ENCODE measurements around the gene CAP1. TPM values are rescaled to one million over a fixed set of nuclear protein-coding genes. Genes with fewer than 3 reads are reported as not detected.

The CAP1 gene
- total RNA-seq, 4 donors from 2014 or later = 412 to 468 (median 442) TPM

DNA sequence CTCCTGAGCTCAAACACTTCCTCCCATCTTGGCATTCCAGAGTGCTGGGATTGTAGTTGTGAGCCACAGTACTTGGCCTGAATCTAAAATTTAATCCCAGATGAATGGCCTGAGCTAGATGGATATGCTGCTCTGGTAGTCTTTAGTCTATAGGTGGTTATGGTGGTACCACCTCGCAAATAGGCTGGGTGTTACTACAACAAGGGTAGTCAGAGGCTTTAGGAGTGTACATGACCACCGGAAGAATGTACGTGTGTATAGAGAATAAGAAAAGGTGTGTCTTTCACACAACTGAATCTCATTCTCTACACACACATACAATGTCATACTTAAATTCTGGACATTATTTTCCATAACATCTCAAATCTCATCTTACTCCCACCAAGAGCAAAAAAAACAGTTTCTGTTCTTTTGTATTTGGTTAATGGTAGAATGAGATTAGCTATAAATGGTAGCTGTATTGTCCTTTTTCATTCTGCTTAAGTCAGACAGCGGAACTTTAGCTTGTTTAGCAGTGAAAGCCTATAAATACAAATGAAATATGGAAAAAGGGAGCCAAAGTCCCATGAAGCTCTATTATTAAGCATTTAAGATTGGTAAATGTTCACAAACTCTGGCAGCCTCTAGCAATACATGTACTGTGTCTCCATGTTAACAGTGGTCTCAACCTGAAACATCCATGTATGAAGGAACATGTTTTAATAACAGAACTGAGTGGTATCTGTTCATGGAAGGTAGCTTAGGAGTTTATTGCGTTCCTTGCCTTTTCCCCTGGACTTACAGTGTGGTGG, 16.2 kb downstream of the CAP1 start:
- no peaks in the 10 kb centered on the region for H3K9me3 ChIP-seq
- no peaks in the 10 kb centered on the region for H3K27me3 ChIP-seq
- peaks cover 80 to 99% (median 94%) of the 10 kb centered on the region in 4 donors for H3K4me1 ChIP-seq
- TF ChIP-seq, protein P1, sequence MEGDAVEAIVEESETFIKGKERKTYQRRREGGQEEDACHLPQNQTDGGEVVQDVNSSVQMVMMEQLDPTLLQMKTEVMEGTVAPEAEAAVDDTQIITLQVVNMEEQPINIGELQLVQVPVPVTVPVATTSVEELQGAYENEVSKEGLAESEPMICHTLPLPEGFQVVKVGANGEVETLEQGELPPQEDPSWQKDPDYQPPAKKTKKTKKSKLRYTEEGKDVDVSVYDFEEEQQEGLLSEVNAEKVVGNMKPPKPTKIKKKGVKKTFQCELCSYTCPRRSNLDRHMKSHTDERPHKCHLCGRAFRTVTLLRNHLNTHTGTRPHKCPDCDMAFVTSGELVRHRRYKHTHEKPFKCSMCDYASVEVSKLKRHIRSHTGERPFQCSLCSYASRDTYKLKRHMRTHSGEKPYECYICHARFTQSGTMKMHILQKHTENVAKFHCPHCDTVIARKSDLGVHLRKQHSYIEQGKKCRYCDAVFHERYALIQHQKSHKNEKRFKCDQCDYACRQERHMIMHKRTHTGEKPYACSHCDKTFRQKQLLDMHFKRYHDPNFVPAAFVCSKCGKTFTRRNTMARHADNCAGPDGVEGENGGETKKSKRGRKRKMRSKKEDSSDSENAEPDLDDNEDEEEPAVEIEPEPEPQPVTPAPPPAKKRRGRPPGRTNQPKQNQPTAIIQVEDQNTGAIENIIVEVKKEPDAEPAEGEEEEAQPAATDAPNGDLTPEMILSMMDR (IDR thresholded peaks at IDR 0.05) = no peak
- TF ChIP-seq POLR2A (IDR thresholded peaks at IDR 0.05; ENCODE audit: low read depth) = no peak
- TF ChIP-seq EP300 (IDR thresholded peaks at IDR 0.05) = no peak
- TF ChIP-seq POLR2AphosphoS5 (IDR thresholded peaks at IDR 0.05) = no peak
- WGBS = 82% methylated on average over 5 of the region's 5 CpGs
- H3K36me3 ChIP-seq = peaks cover 13 to 33% (median 23%) of the 10 kb centered on the region in 4 donors
- H3K4me3 ChIP-seq = no peak overlapping the region
- H3K27ac ChIP-seq (replicated peaks in 1 of 4) = peak overlapping the region in 2 of 4 donors; percentile 16 to 98
- intact Hi-C loops (cut with DNase I) = no loop called here
- DNase-seq (ENCODE audit: extremely low spot score) = no peak

DNA sequence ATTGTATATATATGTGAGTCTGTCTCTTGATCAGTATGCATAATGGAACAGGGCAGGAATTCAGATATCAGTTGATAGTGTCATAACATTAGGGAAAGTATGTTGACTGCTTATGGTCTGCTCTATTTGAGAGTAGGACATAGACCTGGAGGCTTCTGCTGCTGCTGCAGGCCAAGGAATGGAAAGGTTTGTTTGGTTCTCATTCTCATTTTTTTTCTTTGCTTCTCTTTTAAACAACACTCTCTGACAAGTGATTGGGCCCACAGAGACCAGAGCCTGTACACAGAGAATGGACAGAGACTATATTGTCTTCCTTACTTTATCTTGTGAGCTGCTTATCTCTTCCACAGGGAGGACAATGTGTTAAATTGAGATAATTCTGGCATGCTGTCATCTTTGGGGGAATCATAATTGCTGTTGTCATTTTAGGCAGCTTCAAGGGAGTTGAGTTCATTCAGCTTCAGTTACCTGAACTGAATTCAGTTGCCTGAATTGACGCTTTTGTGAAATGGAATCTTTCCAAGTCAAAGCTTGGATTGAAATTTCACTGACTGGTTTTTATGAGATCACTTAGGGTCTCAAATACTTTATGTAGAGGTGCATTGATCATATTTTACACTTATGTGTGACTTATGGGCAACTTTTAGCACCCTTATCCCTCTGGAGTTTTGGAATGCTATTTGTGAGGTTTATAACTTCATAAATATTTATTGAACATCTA, 16.9 kb downstream of the CAP1 start:
- no peak overlapping the region for H3K4me3 ChIP-seq
- H3K27ac ChIP-seq (replicated peaks in 1 of 4) = peak overlapping the region in 3 of 4 donors; percentile 9 to 98 (median 44)
- H3K36me3 ChIP-seq = peaks cover 20 to 41% (median 31%) of the 10 kb centered on the region in 4 donors
- intact Hi-C loops (cut with DNase I) = no loop called here
- no peaks in the 10 kb centered on the region for H3K27me3 ChIP-seq
- H3K4me1 ChIP-seq = peaks cover 77 to 92% (median 86%) of the 10 kb centered on the region in 4 donors
- TF ChIP-seq POLR2AphosphoS5 (IDR thresholded peaks at IDR 0.05) = no peak
- WGBS = 53% methylated on average over 1 of the region's 1 CpG
- DNase-seq (ENCODE audit: extremely low spot score) = no peak
- H3K9me3 ChIP-seq = no peaks in the 10 kb centered on the region

DNA sequence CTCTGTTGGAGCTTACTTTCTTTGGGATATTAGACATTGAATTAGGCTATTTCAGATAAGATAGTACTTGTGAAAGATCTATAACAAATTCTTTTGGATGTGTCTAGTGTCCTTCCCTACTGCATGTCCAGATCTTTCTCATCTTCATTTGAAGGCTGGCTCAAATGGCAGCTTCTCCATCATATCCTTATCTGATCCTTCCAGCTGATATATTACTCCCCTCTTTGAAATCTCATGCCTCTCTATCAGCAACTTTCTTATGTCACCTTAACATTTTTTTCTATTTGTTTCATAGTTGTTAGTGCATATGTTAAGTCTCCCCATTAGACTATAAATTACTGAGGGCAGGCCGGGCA, 17.5 kb downstream of the CAP1 start:
- DNase-seq (ENCODE audit: extremely low spot score) = no peak
- WGBS = 71% methylated on average over 1 of the region's 1 CpG
- peaks cover 26 to 47% (median 37%) of the 10 kb centered on the region in 4 donors for H3K36me3 ChIP-seq

DNA sequence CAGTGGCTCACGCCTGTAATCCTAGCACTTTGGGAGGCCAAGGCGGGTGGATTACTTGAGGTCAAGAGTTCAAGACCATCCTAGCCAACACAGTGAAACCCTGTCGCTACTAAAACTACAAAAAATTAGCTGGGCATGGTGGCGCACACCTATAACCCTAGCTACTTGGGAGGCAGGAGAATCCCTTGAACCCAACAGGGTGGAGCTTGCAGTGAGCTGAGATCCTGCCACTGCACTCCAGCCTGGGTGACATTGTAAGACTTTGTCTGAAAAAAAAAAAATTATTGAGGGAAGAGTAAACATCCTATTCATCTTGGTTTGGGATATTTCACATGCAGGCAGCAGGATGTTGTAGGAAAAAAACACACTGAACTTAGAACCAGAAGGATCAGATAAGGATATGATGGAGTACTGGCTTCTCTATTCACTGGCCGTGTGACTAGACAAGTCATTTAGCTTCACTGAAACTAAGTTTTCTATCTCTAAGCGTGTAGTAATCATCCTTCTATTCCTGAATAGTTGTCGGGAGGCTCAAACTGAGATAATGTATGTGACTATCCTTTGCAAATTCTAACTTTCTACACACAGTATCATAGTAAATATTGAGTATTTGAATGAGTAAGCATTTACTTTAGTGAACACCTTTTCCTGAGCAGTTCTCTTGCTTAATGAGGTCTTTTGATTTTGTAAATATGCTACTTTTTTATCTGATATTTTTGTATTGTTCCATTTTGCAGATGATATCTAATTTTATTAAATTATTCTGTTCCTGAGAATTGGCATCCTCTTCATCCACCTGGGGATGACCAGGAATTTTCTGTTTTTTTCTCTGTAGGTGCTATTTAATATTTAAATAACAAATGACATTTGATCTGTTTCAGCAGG, 18.2 kb downstream of the CAP1 start:
- intact Hi-C loops (cut with DNase I) = no loop called here
- H3K27ac ChIP-seq (replicated peaks in 1 of 4) = peak overlapping the region; percentile 40 to 98 (median 50)

More for the DNA sequence above, 17.5 kb downstream of the CAP1 start:
- Histone ChIP-seq H3K9me3 (no peaks in the 10 kb centered on the region), H3K4me3 (no peak overlapping the region), H3K27ac (replicated peaks in 1 of 4) (peak overlapping the region; percentile 9 to 98 (median 46)), H3K4me1 (peaks cover 71 to 86% (median 81%) of the 10 kb centered on the region in 4 donors), H3K27me3 (no peaks in the 10 kb centered on the region)
- TF ChIP-seq POLR2AphosphoS5 (IDR thresholded peaks at IDR 0.05) = no peak
- no peak for TF ChIP-seq POLR2A (IDR thresholded peaks at IDR 0.05; ENCODE audit: low read depth)
- no peak for TF ChIP-seq EP300 (IDR thresholded peaks at IDR 0.05)
- TF ChIP-seq, protein P1 (IDR thresholded peaks at IDR 0.05) = no peak
- intact Hi-C loops (cut with DNase I) = no loop called here

More for the DNA sequence above, 18.2 kb downstream of the CAP1 start:
- 86% methylated on average over 7 of the region's 7 CpGs for WGBS
- H3K4me1 ChIP-seq = peaks cover 65 to 80% (median 78%) of the 10 kb centered on the region in 4 donors
- TF ChIP-seq, protein P1 (IDR thresholded peaks at IDR 0.05) = no peak
- DNase-seq (ENCODE audit: extremely low spot score) = no peak
- no peaks in the 10 kb centered on the region for H3K9me3 ChIP-seq
- no peaks in the 10 kb centered on the region for H3K27me3 ChIP-seq
- H3K36me3 ChIP-seq = peaks cover 33 to 53% (median 43%) of the 10 kb centered on the region in 4 donors
- H3K4me3 ChIP-seq = no peak overlapping the region

Measured in esophagus muscularis mucosa (tissue), 4 donors.